Measurements from ENCODE around the gene ANO7.

The ANO7 gene

DNA sequence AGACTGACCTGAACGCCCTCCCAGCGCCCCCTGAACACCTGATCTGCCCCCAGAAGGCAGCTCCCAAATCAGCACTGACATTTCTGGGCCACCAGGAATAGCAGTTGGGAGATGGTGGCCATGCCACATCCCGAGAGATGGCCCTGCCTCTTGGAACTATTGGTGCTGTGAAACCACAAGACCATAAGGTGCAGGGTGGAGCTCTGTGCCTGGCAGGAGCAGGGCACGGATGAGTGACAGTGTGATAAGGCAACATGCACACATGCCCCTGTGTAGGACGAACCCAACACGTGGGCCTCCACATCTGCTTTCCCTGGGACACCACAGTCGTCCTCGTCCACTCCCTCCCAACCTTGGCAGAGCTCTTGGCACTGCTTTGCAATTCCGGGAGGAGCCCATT lies 26.9 kb downstream of the ANO7 start:
- TF ChIP-seq, protein P1, sequence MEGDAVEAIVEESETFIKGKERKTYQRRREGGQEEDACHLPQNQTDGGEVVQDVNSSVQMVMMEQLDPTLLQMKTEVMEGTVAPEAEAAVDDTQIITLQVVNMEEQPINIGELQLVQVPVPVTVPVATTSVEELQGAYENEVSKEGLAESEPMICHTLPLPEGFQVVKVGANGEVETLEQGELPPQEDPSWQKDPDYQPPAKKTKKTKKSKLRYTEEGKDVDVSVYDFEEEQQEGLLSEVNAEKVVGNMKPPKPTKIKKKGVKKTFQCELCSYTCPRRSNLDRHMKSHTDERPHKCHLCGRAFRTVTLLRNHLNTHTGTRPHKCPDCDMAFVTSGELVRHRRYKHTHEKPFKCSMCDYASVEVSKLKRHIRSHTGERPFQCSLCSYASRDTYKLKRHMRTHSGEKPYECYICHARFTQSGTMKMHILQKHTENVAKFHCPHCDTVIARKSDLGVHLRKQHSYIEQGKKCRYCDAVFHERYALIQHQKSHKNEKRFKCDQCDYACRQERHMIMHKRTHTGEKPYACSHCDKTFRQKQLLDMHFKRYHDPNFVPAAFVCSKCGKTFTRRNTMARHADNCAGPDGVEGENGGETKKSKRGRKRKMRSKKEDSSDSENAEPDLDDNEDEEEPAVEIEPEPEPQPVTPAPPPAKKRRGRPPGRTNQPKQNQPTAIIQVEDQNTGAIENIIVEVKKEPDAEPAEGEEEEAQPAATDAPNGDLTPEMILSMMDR (IDR thresholded peaks at IDR 0.05; ENCODE audit: low read depth, low read length, poor library complexity, severe bottlenecking) = no peak
- no peak for TF ChIP-seq EZH2phosphoT487 (IDR thresholded peaks at IDR 0.05; ENCODE audit: borderline replicate concordance, low read length)

GRCh38 chr2:241216211-241216761 lies 27.8 kb downstream of the ANO7 start:
- no peaks in the 10 kb centered on the region for H4K20me1 ChIP-seq (ENCODE audit: control insufficient read depth, insufficient read depth, low read depth, low read length)
- H3K79me2 ChIP-seq (ENCODE audit: control insufficient read depth, low read length) = no peaks in the 10 kb centered on the region
- H3K9me3 ChIP-seq (ENCODE audit: control insufficient read depth, insufficient read depth, low read length) = no peaks in the 10 kb centered on the region
- H3K4me1 ChIP-seq (ENCODE audit: control insufficient read depth, low read length) = peaks cover 14% of the 10 kb centered on the region
- H3K4me3 ChIP-seq (ENCODE audit: low read length) = no peak overlapping the region
- H3K9me2 ChIP-seq (replicated peaks; ENCODE audit: control insufficient read depth, low read length) = no peaks in the 10 kb centered on the region
- 0 out of 2 replicates have a peak, but pooled peaks cover 3% of the 10 kb centered on the region for H3K27me3 ChIP-seq (ENCODE audit: control insufficient read depth, low read length)
- H3F3A ChIP-seq (ENCODE audit: control insufficient read depth, insufficient read depth) = 0 out of 2 replicates have a peak, but pooled peaks cover 7% of the 10 kb centered on the region
- no peak overlapping the region for H3K4me2 ChIP-seq (ENCODE audit: low read length)
- TF ChIP-seq EZH2phosphoT487 (IDR thresholded peaks at IDR 0.05; ENCODE audit: borderline replicate concordance, low read length) = no peak
- TF ChIP-seq, protein P1 (IDR thresholded peaks at IDR 0.05; ENCODE audit: low read depth, low read length, poor library complexity, severe bottlenecking) = no peak
- no peaks in the 10 kb centered on the region for H3K36me3 ChIP-seq (ENCODE audit: control insufficient read depth, low read length)
- H3K27ac ChIP-seq (ENCODE audit: low read depth, low read length) = no peak overlapping the region

More for the DNA sequence above, 26.9 kb downstream of the ANO7 start:
- Histone ChIP-seq H3K27me3 (ENCODE audit: control insufficient read depth, low read length) (0 out of 2 replicates have a peak, but pooled peaks cover 3% of the 10 kb centered on the region), H4K20me1 (ENCODE audit: control insufficient read depth, insufficient read depth, low read depth, low read length) (no peaks in the 10 kb centered on the region), H3K9me3 (ENCODE audit: control insufficient read depth, insufficient read depth, low read length) (no peaks in the 10 kb centered on the region), H3K36me3 (ENCODE audit: control insufficient read depth, low read length) (no peaks in the 10 kb centered on the region), H3K9me2 (replicated peaks; ENCODE audit: control insufficient read depth, low read length) (no peaks in the 10 kb centered on the region), H3F3A (ENCODE audit: control insufficient read depth, insufficient read depth) (0 out of 2 replicates have a peak, but pooled peaks cover 7% of the 10 kb centered on the region), H3K4me3 (ENCODE audit: low read length) (no peak overlapping the region), H3K4me2 (ENCODE audit: low read length) (no peak overlapping the region), H3K27ac (ENCODE audit: low read depth, low read length) (no peak overlapping the region), H3K79me2 (ENCODE audit: control insufficient read depth, low read length) (no peaks in the 10 kb centered on the region), H3K4me1 (ENCODE audit: control insufficient read depth, low read length) (peaks cover 14% of the 10 kb centered on the region)

GRCh38 chr2:241217320-241218031 lies 29.0 kb downstream of the ANO7 start:
- H3K4me2 ChIP-seq (ENCODE audit: low read length) = peak overlapping the region; percentile 68
- TF ChIP-seq, protein P1 (IDR thresholded peaks at IDR 0.05; ENCODE audit: low read depth, low read length, poor library complexity, severe bottlenecking) = no peak
- no peak for TF ChIP-seq EZH2phosphoT487 (IDR thresholded peaks at IDR 0.05; ENCODE audit: borderline replicate concordance, low read length)
- H3K79me2 ChIP-seq (ENCODE audit: control insufficient read depth, low read length) = no peaks in the 10 kb centered on the region
- H3K4me3 ChIP-seq (ENCODE audit: low read length) = peak overlapping the region; percentile 60
- H3K27ac ChIP-seq (ENCODE audit: low read depth, low read length) = no peak overlapping the region
- H3K9me3 ChIP-seq (ENCODE audit: control insufficient read depth, insufficient read depth, low read length) = no peaks in the 10 kb centered on the region
- H3K27me3 ChIP-seq (ENCODE audit: control insufficient read depth, low read length) = 0 out of 2 replicates have a peak, but pooled peaks cover 3% of the 10 kb centered on the region
- no peaks in the 10 kb centered on the region for H4K20me1 ChIP-seq (ENCODE audit: control insufficient read depth, insufficient read depth, low read depth, low read length)
- peaks cover 8% of the 10 kb centered on the region; the same call in 1 of the 2 replicates for H3F3A ChIP-seq (ENCODE audit: control insufficient read depth, insufficient read depth)
- no peaks in the 10 kb centered on the region for H3K9me2 ChIP-seq (replicated peaks; ENCODE audit: control insufficient read depth, low read length)
- H3K36me3 ChIP-seq (ENCODE audit: control insufficient read depth, low read length) = no peaks in the 10 kb centered on the region
- peaks cover 14% of the 10 kb centered on the region for H3K4me1 ChIP-seq (ENCODE audit: control insufficient read depth, low read length)

Data from DOHH2 (cell line).